RWPE2 (cell line): ENCODE measurements around the gene CDC42BPG.

Source experiments
- ATAC-seq: fragments of 200-7000 bp; cut with Tn5 transposase; 3 replicates; pipeline ENCODE4 v1.9.1; 2021; ENCODE audit warnings: low read depth
- DNase-seq: peaks from one replicate; pipeline ENCODE4 v3.0.0-alpha.2; 2020; ENCODE audit warnings: low spot score
- H3K27ac ChIP-seq: fragments of 450-650 bp; 2 replicates; pipeline ENCODE4 v1.5.1; 2017; ENCODE audit warnings: mild to moderate bottlenecking; ENCODE audit not compliant: poor library complexity, severe bottlenecking
- H3K27me3 ChIP-seq: fragments of 250-450 bp; sonication (Bioruptor Pico); 2 replicates; pipeline ENCODE4 v1.5.1; 2021; ENCODE audit warnings: mild to moderate bottlenecking, moderate library complexity; ENCODE audit not compliant: insufficient read depth, poor library complexity, severe bottlenecking
- H3K36me3 ChIP-seq: fragments of 250-450 bp; sonication (Bioruptor Pico); 2 replicates; pipeline ENCODE4 v1.5.1; 2020; ENCODE audit warnings: low read depth, mild to moderate bottlenecking, moderate library complexity
- H3K4me1 ChIP-seq: fragments of 250-450 bp; sonication (Bioruptor Pico); 2 replicates; pipeline ENCODE4 v1.5.1; 2021; ENCODE audit warnings: mild to moderate bottlenecking, moderate library complexity; ENCODE audit not compliant: insufficient read depth, poor library complexity, severe bottlenecking
- H3K4me3 ChIP-seq: fragments of 250-450 bp; sonication (Bioruptor Pico); 2 replicates; pipeline ENCODE4 v1.5.1; 2021; ENCODE audit warnings: mild to moderate bottlenecking, moderate library complexity; ENCODE audit not compliant: severe bottlenecking
- H3K9me3 ChIP-seq: fragments of 250-450 bp; sonication (Bioruptor Pico); 2 replicates; pipeline ENCODE4 v1.5.1; 2021; ENCODE audit warnings: mild to moderate bottlenecking, moderate library complexity; ENCODE audit not compliant: severe bottlenecking
- TF ChIP-seq, protein P1 (sequence below): fragments of 450-650 bp; IDR thresholded peaks from one replicate; pipeline ENCODE4 v1.5.1; 2017; ENCODE audit warnings: mild to moderate bottlenecking, moderate library complexity; ENCODE audit not compliant: poor library complexity, severe bottlenecking

The CDC42BPG gene

DNA sequence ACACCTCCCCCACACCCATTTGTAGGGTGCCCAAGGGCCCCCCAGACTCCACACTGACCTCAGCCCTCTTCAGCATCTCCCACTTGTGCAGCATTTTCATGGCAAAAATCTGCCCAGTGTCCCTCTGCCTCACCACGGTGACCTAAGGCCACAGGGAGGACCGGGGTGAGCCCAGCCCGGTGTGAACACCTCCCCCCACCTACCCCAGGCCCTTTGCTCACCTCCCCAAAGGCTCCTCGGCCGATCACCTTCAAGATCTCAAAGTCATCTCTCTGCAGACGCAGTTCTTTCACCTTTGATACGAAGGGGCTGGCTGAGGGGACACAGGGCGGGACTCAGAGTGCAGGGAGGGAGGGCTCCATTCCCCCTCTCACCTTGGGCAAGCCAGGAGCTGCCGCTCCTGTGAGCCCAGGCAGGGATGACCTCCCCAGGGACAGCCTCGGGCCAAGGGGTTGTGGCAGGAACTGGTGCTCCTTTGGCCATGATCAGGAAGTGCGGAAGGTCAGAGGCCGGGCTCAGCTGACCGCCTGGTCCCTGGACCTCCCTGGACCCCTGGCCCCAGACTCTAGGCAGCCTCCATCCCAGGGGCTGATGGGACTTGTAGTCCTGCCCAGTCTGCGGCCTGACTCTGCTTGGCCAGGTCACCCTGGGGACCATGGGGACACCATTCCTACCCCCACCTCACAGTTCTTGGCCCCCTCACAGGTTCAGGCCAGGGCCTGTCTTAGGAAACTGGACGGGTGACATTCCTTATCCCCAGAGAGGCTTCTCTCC, 2.7 kb downstream of the CDC42BPG start:
- H3K9me3 ChIP-seq = no peaks in the 10 kb centered on the region
- no peaks in the 10 kb centered on the region for H3K27me3 ChIP-seq
- H3K4me1 ChIP-seq = peaks cover 12% of the 10 kb centered on the region
- ATAC-seq = no peak
- TF ChIP-seq, protein P1, sequence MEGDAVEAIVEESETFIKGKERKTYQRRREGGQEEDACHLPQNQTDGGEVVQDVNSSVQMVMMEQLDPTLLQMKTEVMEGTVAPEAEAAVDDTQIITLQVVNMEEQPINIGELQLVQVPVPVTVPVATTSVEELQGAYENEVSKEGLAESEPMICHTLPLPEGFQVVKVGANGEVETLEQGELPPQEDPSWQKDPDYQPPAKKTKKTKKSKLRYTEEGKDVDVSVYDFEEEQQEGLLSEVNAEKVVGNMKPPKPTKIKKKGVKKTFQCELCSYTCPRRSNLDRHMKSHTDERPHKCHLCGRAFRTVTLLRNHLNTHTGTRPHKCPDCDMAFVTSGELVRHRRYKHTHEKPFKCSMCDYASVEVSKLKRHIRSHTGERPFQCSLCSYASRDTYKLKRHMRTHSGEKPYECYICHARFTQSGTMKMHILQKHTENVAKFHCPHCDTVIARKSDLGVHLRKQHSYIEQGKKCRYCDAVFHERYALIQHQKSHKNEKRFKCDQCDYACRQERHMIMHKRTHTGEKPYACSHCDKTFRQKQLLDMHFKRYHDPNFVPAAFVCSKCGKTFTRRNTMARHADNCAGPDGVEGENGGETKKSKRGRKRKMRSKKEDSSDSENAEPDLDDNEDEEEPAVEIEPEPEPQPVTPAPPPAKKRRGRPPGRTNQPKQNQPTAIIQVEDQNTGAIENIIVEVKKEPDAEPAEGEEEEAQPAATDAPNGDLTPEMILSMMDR = no peak
- peaks cover 45% of the 10 kb centered on the region for H3K36me3 ChIP-seq
- no peak overlapping the region for H3K4me3 ChIP-seq
- peak overlapping the region; percentile 99 for H3K27ac ChIP-seq
- DNase-seq = no peak

DNA sequence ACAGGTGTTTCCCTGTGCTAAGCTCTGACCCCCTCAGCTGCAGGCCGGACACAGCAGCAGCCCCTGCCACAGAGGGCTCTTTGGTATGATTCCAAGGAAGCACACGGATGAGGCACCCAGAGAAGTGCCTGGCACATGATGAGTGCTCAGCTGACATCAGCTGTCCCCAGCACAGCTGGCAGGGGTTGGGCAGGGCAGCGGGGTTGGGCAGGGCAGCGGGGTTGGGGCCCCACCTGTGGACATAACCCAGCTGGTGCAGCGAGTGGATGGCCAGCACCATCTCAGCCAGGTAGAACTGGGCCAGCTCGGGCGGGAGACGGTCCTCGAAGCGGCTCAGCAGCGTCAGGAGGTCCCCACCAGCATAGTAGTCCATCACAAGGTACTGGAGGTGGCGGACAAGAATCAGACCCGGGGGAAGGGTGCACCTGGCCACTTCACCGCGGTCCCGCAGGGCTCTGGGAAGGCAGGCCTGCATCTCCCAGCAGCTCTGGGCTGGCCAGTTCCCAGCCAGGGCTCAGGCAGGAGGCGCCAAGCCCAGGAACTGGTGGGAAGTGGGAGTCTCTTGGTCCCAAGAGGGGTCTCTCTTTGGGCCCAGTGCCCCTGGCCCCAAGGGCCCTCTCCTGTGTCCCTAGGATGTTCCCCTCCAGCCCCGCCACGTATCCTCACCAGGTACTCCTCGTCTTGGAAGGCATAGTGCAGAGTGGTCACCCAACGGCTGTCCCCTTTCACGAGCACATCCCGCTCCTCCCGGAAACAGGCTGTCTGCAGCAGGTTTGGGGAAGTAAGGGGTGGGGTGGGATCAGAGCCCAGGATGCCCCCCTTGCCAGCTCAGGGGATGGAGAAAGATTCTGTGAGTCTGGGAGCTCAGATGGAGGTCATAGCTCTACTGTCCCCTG, 4.3 kb downstream of the CDC42BPG start:
- no peak for ATAC-seq
- no peaks in the 10 kb centered on the region for H3K27me3 ChIP-seq
- TF ChIP-seq, protein P1 = no peak
- H3K27ac ChIP-seq = no peak overlapping the region
- peaks cover 47% of the 10 kb centered on the region for H3K36me3 ChIP-seq
- H3K4me3 ChIP-seq = no peak overlapping the region
- no peak for DNase-seq
- H3K4me1 ChIP-seq = peaks cover 21% of the 10 kb centered on the region
- no peaks in the 10 kb centered on the region for H3K9me3 ChIP-seq

DNA sequence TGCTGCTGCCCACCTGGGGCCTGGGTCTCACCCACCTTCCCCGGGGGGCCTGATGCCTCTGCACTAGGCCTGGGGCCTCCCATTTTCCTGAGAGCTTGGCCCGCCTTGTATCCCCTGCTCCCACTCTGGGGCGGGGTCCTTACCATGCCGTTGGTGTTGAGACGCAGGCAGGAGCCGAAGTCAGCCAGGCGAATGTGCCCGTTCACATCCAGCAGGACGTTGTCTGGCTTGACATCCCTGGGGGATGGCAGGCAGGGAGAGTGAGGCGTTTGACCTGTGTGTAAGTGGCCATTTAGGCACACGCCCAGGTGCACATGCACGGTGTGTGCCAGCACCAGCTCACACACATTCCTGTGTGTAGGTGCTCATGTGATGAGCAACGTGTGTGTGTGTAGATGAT, 5.1 kb downstream of the CDC42BPG start:
- Histone ChIP-seq H3K4me3 (no peak overlapping the region), H3K9me3 (no peaks in the 10 kb centered on the region), H3K36me3 (peaks cover 51% of the 10 kb centered on the region), H3K27me3 (no peaks in the 10 kb centered on the region), H3K4me1 (peaks cover 24% of the 10 kb centered on the region), H3K27ac (no peak overlapping the region)
- DNase-seq (no peak), ATAC-seq (no peak)
- TF ChIP-seq, protein P1 = no peak

DNA sequence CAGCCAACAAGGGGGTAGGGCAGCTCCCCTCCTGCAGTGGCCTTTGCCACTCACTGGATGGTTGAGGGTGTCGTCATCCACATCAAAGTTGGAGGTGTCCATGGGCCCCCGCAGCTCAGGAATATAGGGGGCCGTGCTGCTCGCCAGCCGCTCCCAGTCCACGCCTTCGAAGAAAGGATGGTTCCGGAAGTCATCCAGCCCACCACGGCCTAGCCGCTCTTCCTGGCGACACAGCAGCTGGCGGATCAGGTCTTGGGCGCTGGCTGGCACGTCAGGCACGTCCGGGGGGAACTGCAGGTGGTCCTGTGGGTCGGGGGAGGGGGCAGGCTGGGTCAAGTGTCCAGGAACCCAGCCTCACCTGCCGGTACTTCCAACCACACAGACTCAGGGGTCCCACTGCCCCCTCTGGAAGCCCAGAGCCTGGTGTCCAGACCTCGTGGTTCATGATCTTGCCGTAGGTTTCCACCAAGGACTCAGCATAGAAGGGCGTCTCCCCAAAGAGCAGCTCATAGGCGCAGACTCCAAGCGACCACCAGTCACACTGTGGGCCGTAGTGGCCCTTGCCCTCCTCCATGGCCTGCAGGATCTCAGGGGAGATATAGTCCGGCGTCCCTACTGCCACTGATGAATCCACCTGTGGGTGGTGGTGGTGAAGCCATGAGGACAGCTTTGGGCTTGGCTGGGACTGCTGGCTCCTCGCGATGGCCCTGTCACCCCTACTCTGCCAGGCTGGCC, 5.7 kb downstream of the CDC42BPG start:
- no peak overlapping the region for H3K27ac ChIP-seq
- H3K4me1 ChIP-seq = peaks cover 24% of the 10 kb centered on the region
- H3K27me3 ChIP-seq = no peaks in the 10 kb centered on the region
- DNase-seq (no peak), ATAC-seq (no peak)
- TF ChIP-seq, protein P1 = no peak
- no peak overlapping the region for H3K4me3 ChIP-seq
- H3K9me3 ChIP-seq = no peaks in the 10 kb centered on the region
- H3K36me3 ChIP-seq = peaks cover 56% of the 10 kb centered on the region
